ENCODE results near the gene SHISA2. TPM values are rescaled to one million over a fixed set of nuclear protein-coding genes. Genes with fewer than 3 reads are reported as not detected.
"Not testable (repeated sequence)": the region's sequence is repeated elsewhere in the genome, so short reads cannot be mapped to it uniquely, and the experiment has no call there.

The SHISA2 gene
- total RNA-seq (under 0.01 TPM in 2 replicates), polyA plus RNA-seq (0.01 and 0.02 TPM in 2 replicates), polyA minus RNA-seq (ENCODE audit: low replicate concordance) (not detected in 2 replicates)
- 0.05 TPM in 1 of 2 replicates, not detected in the other for polyA plus RNA-seq (2012)

GRCh38 chr13:26051657-26052311 lies at the start of gene SHISA2:
TSS of gene SHISA2 (minus strand) at chr13:26052016. CDS start at chr13:26050975, 1,041 bp downstream.
- Histone ChIP-seq H3K27ac (ENCODE audit: insufficient read depth, low read length) (no peak within 1 kb of the TSS), H3K36me3 (ENCODE audit: control insufficient read depth, insufficient read depth, low read length) (no peaks in the 10 kb centered on the region), H3K4me3 (replicated peaks in 1 of 4; ENCODE audit: control extremely low read depth in 1 of 4, insufficient read depth in 1 of 4, low read depth in 3 of 4, low read length in 4 of 4) (peak within 1 kb of the TSS in 3 of 4 experiments; percentile 7 to 45 (median 27)), H4K20me1 (ENCODE audit: control insufficient read depth, extremely low read depth, insufficient read depth, low read length) (no peaks in the 10 kb centered on the region), H3K27me3 (ENCODE audit: control insufficient read depth, insufficient read depth, low read length) (peaks cover 32% of the 10 kb centered on the region), H2AFZ (ENCODE audit: low read length) (no peak within 1 kb of the TSS), H3K9ac (ENCODE audit: insufficient read depth, low read length) (no peak within 1 kb of the TSS), H3K9me3 (ENCODE audit: control insufficient read depth, insufficient read depth, low read depth, low read length) (no peaks in the 10 kb centered on the region), H3K4me1 (ENCODE audit: control insufficient read depth, extremely low read depth, insufficient read depth, low read length) (no peaks in the 10 kb centered on the region), H3K79me2 (ENCODE audit: control insufficient read depth, insufficient read depth, low read length) (no peaks in the 10 kb centered on the region), H3K4me2 (ENCODE audit: extremely low read depth, insufficient read depth, low read length) (peak within 1 kb of the TSS; percentile 44)
- TF ChIP-seq CTCF (conservative IDR thresholded peaks at IDR 0.05 in 1 of 2, IDR thresholded peaks at IDR 0.05 in 1 of 2; ENCODE audit: low read depth in 1 of 2, low read length in 2 of 2) (no peak), EZH2 (IDR thresholded peaks at IDR 0.05; ENCODE audit: low read length, missing control alignments) (no peak)
- peak; percentile 54 to 67 for DNase-seq (ENCODE audit: low read depth in 2 of 2)

GRCh38 chr13:26095846-26096610 lies 44.2 kb upstream of the SHISA2 start:
- Histone ChIP-seq H3K4me3 (replicated peaks in 1 of 4; ENCODE audit: control extremely low read depth in 1 of 4, insufficient read depth in 1 of 4, low read depth in 3 of 4, low read length in 4 of 4) (no peak overlapping the region), H3K27me3 (ENCODE audit: control insufficient read depth, insufficient read depth, low read length) (no peaks in the 10 kb centered on the region), H3K36me3 (ENCODE audit: control insufficient read depth, insufficient read depth, low read length) (no peaks in the 10 kb centered on the region), H3K9me3 (ENCODE audit: control insufficient read depth, insufficient read depth, low read depth, low read length) (no peaks in the 10 kb centered on the region), H3K9ac (ENCODE audit: insufficient read depth, low read length) (no peak overlapping the region), H3K79me2 (ENCODE audit: control insufficient read depth, insufficient read depth, low read length) (no peaks in the 10 kb centered on the region), H3K27ac (ENCODE audit: insufficient read depth, low read length) (no peak overlapping the region), H3K4me1 (ENCODE audit: control insufficient read depth, extremely low read depth, insufficient read depth, low read length) (no peaks in the 10 kb centered on the region), H3K4me2 (ENCODE audit: extremely low read depth, insufficient read depth, low read length) (no peak overlapping the region), H4K20me1 (ENCODE audit: control insufficient read depth, extremely low read depth, insufficient read depth, low read length) (no peaks in the 10 kb centered on the region), H2AFZ (ENCODE audit: low read length) (no peak overlapping the region)
- TF ChIP-seq CTCF (conservative IDR thresholded peaks at IDR 0.05 in 1 of 2, IDR thresholded peaks at IDR 0.05 in 1 of 2; ENCODE audit: low read depth in 1 of 2, low read length in 2 of 2) (no peak), EZH2 (IDR thresholded peaks at IDR 0.05; ENCODE audit: low read length, missing control alignments) (no peak)
- no peak for DNase-seq (ENCODE audit: low read depth in 2 of 2)

GRCh38 chr13:26095338-26095737 lies 43.5 kb upstream of the SHISA2 start:
- TF ChIP-seq CTCF (conservative IDR thresholded peaks at IDR 0.05 in 1 of 2, IDR thresholded peaks at IDR 0.05 in 1 of 2; ENCODE audit: low read depth in 1 of 2, low read length in 2 of 2): no peak
- no peak for TF ChIP-seq EZH2 (IDR thresholded peaks at IDR 0.05; ENCODE audit: low read length, missing control alignments)
- Histone ChIP-seq H3K4me3 (replicated peaks in 1 of 4; ENCODE audit: control extremely low read depth in 1 of 4, insufficient read depth in 1 of 4, low read depth in 3 of 4, low read length in 4 of 4) (no peak overlapping the region), H4K20me1 (ENCODE audit: control insufficient read depth, extremely low read depth, insufficient read depth, low read length) (no peaks in the 10 kb centered on the region), H3K79me2 (ENCODE audit: control insufficient read depth, insufficient read depth, low read length) (no peaks in the 10 kb centered on the region), H2AFZ (ENCODE audit: low read length) (no peak overlapping the region), H3K36me3 (ENCODE audit: control insufficient read depth, insufficient read depth, low read length) (no peaks in the 10 kb centered on the region), H3K4me1 (ENCODE audit: control insufficient read depth, extremely low read depth, insufficient read depth, low read length) (no peaks in the 10 kb centered on the region), H3K9ac (ENCODE audit: insufficient read depth, low read length) (no peak overlapping the region), H3K27ac (ENCODE audit: insufficient read depth, low read length) (no peak overlapping the region), H3K4me2 (ENCODE audit: extremely low read depth, insufficient read depth, low read length) (no peak overlapping the region), H3K27me3 (ENCODE audit: control insufficient read depth, insufficient read depth, low read length) (no peaks in the 10 kb centered on the region), H3K9me3 (ENCODE audit: control insufficient read depth, insufficient read depth, low read depth, low read length) (no peaks in the 10 kb centered on the region)
- no peak for DNase-seq (ENCODE audit: low read depth in 2 of 2)

- not testable (repeated sequence) for H2AFZ ChIP-seq (ENCODE audit: low read length); H3K4me1 ChIP-seq (ENCODE audit: control insufficient read depth, extremely low read depth, insufficient read depth, low read length); H3K36me3 ChIP-seq (ENCODE audit: control insufficient read depth, insufficient read depth, low read length); H3K4me3 ChIP-seq (replicated peaks in 1 of 4; ENCODE audit: control extremely low read depth in 1 of 4, insufficient read depth in 1 of 4, low read depth in 3 of 4, low read length in 4 of 4); H3K4me2 ChIP-seq (ENCODE audit: extremely low read depth, insufficient read depth, low read length); DNase-seq (ENCODE audit: low read depth in 2 of 2); H3K27ac ChIP-seq (ENCODE audit: insufficient read depth, low read length); H3K27me3 ChIP-seq (ENCODE audit: control insufficient read depth, insufficient read depth, low read length); H4K20me1 ChIP-seq (ENCODE audit: control insufficient read depth, extremely low read depth, insufficient read depth, low read length); H3K79me2 ChIP-seq (ENCODE audit: control insufficient read depth, insufficient read depth, low read length); H3K9ac ChIP-seq (ENCODE audit: insufficient read depth, low read length); H3K9me3 ChIP-seq (ENCODE audit: control insufficient read depth, insufficient read depth, low read depth, low read length)
Observed at GRCh38 chr13:26076821-26077220, 25.0 kb upstream of the SHISA2 start.
